WTC11 (cell line): ENCODE results near the gene SLAMF7. TPM values are rescaled to one million over a fixed set of nuclear protein-coding genes. Genes with fewer than 3 reads are reported as not detected.

ENCODE experiments used
- ATAC-seq: fragments of 200-7000 bp; cut with Tn5 transposase; 2 replicates; pipeline ENCODE4 v1.10.0; 2021; ENCODE audit warnings: mild to moderate bottlenecking, moderate library complexity
- CTCF ChIA-PET: fragments of 300-600 bp; sonication (Branson Sonifier 250); formaldehyde crosslinking; loops from one replicate; lab custom pipeline; 2021; ENCODE audit warnings: antibody characterized with exemption; lab: Charles Lee
- POLR2A ChIA-PET: fragments of 350-600 bp; sonication (Branson Sonifier 250); formaldehyde crosslinking; loops from one replicate; lab custom pipeline; 2021; ENCODE audit warnings: antibody characterized with exemption; lab: Charles Lee
- DNase-seq: peaks from one replicate; pipeline ENCODE4 v3.0.0; 2021; ENCODE audit warnings: low spot score
- H3K27ac Mint-ChIP-seq: 2 replicates; pipeline ENCODE4 v1.8.0; 2021; ENCODE audit warnings: mixed read lengths
- H3K27me3 Mint-ChIP-seq: 2 replicates; pipeline ENCODE4 v1.8.0; 2021; ENCODE audit warnings: low read depth, mild to moderate bottlenecking, moderate library complexity, mixed read lengths
- H3K36me3 Mint-ChIP-seq: 2 replicates; pipeline ENCODE4 v1.8.0; 2021; ENCODE audit warnings: mixed read lengths
- H3K4me1 Mint-ChIP-seq: 2 replicates; pipeline ENCODE4 v1.8.0; 2022; ENCODE audit warnings: mixed read lengths
- H3K4me3 Mint-ChIP-seq: 2 replicates; pipeline ENCODE4 v1.8.0; 2021; ENCODE audit warnings: mild to moderate bottlenecking, moderate library complexity, mixed read lengths
- H3K9me3 Mint-ChIP-seq: 2 replicates; pipeline ENCODE4 v1.8.0; 2021; ENCODE audit warnings: mixed read lengths
- ATF1 ChIP-seq: sonication (generic); formaldehyde crosslinking; IDR thresholded peaks from 2 replicates; pipeline ENCODE4 v1.8.1; 2023; ENCODE audit warnings: mild to moderate bottlenecking, moderate library complexity, missing genetic modification reagents
- CBFB ChIP-seq: sonication (generic); formaldehyde crosslinking; IDR thresholded peaks from 2 replicates; pipeline ENCODE4 v1.8.1; 2022; ENCODE audit warnings: mild to moderate bottlenecking, low read depth, missing genetic modification reagents
- ELF4 ChIP-seq: sonication (generic); formaldehyde crosslinking; IDR thresholded peaks from 2 replicates; pipeline ENCODE4 v1.8.1; 2022; ENCODE audit warnings: low read depth, mild to moderate bottlenecking, moderate library complexity, missing genetic modification reagents
- ETV6 ChIP-seq: sonication (generic); formaldehyde crosslinking; IDR thresholded peaks from 2 replicates; pipeline ENCODE4 v1.8.1; 2022; ENCODE audit warnings: mild to moderate bottlenecking, missing genetic modification reagents
- FOXP1 ChIP-seq: sonication (generic); formaldehyde crosslinking; IDR thresholded peaks from 2 replicates; pipeline ENCODE4 v1.8.0; 2022; ENCODE audit warnings: missing genetic modification reagents, mild to moderate bottlenecking, moderate library complexity, borderline replicate concordance
- IRF2 ChIP-seq: sonication (generic); formaldehyde crosslinking; IDR thresholded peaks from 2 replicates; pipeline ENCODE4 v1.8.0; 2022; ENCODE audit warnings: low read depth, missing genetic modification reagents, borderline replicate concordance
- NR3C1 ChIP-seq: sonication (generic); formaldehyde crosslinking; conservative IDR thresholded peaks from 2 replicates; pipeline ENCODE4 v1.8.1; 2023; ENCODE audit warnings: low read depth, mild to moderate bottlenecking, missing genetic modification reagents
- RORB ChIP-seq: fragments of 250-450 bp; sonication (Bioruptor Pico); IDR thresholded peaks from 2 replicates; pipeline ENCODE4 v1.9.0; 2021; ENCODE audit warnings: mild to moderate bottlenecking
- SMAD4 ChIP-seq: sonication (generic); formaldehyde crosslinking; IDR thresholded peaks from 2 replicates; pipeline ENCODE4 v1.8.0; 2022; ENCODE audit warnings: mild to moderate bottlenecking, missing genetic modification reagents
- ZNF138 ChIP-seq: sonication (generic); formaldehyde crosslinking; conservative IDR thresholded peaks from 2 replicates; pipeline ENCODE4 v1.8.1; 2022; ENCODE audit warnings: mild to moderate bottlenecking, moderate library complexity, missing genetic modification reagents
- ZNF263 ChIP-seq: sonication (generic); formaldehyde crosslinking; IDR thresholded peaks from 2 replicates; pipeline ENCODE4 v1.8.1; 2022; ENCODE audit warnings: low read depth, mild to moderate bottlenecking, moderate library complexity, missing genetic modification reagents
- ZNF317 ChIP-seq: sonication (generic); formaldehyde crosslinking; IDR thresholded peaks from 2 replicates; pipeline ENCODE4 v1.8.1; 2023; ENCODE audit warnings: low read depth, mild to moderate bottlenecking, moderate library complexity, missing genetic modification reagents, borderline replicate concordance
- ZNF416 ChIP-seq: fragments of 250-450 bp; sonication (Bioruptor Pico); IDR thresholded peaks from 2 replicates; pipeline ENCODE4 v1.9.0; 2021; ENCODE audit warnings: mild to moderate bottlenecking, inconsistent platforms
- total RNA-seq: library from RNA; stranded (reverse); gene quantifications from 3 replicates; pipeline ENCODE4 v1.2.3, GENCODE V29; 2021
- TF ChIP-seq, protein P1 (sequence below): sonication (generic); formaldehyde crosslinking; conservative IDR thresholded peaks from 2 replicates; pipeline ENCODE4 v1.8.1; 2023; ENCODE audit warnings: mild to moderate bottlenecking, low read depth, missing genetic modification reagents, moderate library complexity
- TF ChIP-seq, protein P2 (sequence below): sonication (generic); formaldehyde crosslinking; IDR thresholded peaks from 2 replicates; pipeline ENCODE4 v1.8.1; 2022; ENCODE audit warnings: mild to moderate bottlenecking, missing genetic modification reagents, moderate library complexity, borderline replicate concordance
- TF ChIP-seq, protein P3 (sequence below): sonication (generic); formaldehyde crosslinking; IDR thresholded peaks from 2 replicates; pipeline ENCODE4 v1.8.1; 2023; ENCODE audit warnings: mild to moderate bottlenecking, missing genetic modification reagents, moderate library complexity
- TF ChIP-seq, protein P4 (sequence below): sonication (generic); formaldehyde crosslinking; IDR thresholded peaks from 2 replicates; pipeline ENCODE4 v1.8.1; 2023; ENCODE audit warnings: mild to moderate bottlenecking, missing genetic modification reagents, borderline replicate concordance
- TF ChIP-seq, protein P5 (sequence below): fragments of 250-450 bp; sonication (Bioruptor Pico); IDR thresholded peaks from 2 replicates; pipeline ENCODE4 v1.9.0; 2021; ENCODE audit warnings: mild to moderate bottlenecking
- TF ChIP-seq, protein P6 (sequence below): sonication (generic); formaldehyde crosslinking; IDR thresholded peaks from 2 replicates; pipeline ENCODE4 v1.8.0; 2023; ENCODE audit warnings: missing genetic modification reagents, mild to moderate bottlenecking, borderline replicate concordance

The SLAMF7 gene
- total RNA-seq, 1 experiment from 2014 or later, result 0.15 TPM

DNA sequence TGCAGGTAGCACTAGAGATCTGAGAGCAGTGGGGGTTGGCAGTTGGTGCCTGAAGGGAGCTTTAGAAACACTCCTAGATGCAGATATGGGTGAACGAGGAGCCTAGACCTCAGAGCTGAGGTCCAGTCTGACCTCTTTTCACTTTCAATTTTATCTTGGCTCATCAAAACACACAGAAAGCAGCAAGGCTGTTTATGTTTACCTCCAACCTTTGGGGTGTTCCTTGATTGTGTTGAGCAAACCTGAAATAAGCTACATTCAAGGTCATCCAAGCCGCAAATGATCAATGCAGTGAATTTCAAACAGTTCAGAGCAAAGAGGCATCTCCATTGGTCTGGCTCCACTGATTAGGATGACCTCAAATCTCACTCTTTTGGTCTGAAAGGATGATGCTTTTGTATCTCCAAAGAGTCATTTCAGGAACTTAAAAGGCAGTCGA, 58.2 kb downstream of the SLAMF7 start:
- Mint-ChIP-seq H3K4me3 (no peak overlapping the region), H3K9me3 (peaks cover 9% of the 10 kb centered on the region), H3K36me3 (no peaks in the 10 kb centered on the region), H3K27ac (no peak overlapping the region), H3K27me3 (no peaks in the 10 kb centered on the region), H3K4me1 (no peaks in the 10 kb centered on the region)
- no peak for DNase-seq
- no peak for ATAC-seq
- TF ChIP-seq, protein P1, sequence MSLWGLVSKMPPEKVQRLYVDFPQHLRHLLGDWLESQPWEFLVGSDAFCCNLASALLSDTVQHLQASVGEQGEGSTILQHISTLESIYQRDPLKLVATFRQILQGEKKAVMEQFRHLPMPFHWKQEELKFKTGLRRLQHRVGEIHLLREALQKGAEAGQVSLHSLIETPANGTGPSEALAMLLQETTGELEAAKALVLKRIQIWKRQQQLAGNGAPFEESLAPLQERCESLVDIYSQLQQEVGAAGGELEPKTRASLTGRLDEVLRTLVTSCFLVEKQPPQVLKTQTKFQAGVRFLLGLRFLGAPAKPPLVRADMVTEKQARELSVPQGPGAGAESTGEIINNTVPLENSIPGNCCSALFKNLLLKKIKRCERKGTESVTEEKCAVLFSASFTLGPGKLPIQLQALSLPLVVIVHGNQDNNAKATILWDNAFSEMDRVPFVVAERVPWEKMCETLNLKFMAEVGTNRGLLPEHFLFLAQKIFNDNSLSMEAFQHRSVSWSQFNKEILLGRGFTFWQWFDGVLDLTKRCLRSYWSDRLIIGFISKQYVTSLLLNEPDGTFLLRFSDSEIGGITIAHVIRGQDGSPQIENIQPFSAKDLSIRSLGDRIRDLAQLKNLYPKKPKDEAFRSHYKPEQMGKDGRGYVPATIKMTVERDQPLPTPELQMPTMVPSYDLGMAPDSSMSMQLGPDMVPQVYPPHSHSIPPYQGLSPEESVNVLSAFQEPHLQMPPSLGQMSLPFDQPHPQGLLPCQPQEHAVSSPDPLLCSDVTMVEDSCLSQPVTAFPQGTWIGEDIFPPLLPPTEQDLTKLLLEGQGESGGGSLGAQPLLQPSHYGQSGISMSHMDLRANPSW (CRISPR knock-in tag), result no peak
- TF ChIP-seq, protein P2, sequence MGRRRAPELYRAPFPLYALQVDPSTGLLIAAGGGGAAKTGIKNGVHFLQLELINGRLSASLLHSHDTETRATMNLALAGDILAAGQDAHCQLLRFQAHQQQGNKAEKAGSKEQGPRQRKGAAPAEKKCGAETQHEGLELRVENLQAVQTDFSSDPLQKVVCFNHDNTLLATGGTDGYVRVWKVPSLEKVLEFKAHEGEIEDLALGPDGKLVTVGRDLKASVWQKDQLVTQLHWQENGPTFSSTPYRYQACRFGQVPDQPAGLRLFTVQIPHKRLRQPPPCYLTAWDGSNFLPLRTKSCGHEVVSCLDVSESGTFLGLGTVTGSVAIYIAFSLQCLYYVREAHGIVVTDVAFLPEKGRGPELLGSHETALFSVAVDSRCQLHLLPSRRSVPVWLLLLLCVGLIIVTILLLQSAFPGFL (CRISPR knock-in tag), result no peak
- TF ChIP-seq, protein P3, sequence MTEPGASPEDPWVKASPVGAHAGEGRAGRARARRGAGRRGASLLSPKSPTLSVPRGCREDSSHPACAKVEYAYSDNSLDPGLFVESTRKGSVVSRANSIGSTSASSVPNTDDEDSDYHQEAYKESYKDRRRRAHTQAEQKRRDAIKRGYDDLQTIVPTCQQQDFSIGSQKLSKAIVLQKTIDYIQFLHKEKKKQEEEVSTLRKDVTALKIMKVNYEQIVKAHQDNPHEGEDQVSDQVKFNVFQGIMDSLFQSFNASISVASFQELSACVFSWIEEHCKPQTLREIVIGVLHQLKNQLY, result no peak
- TF ChIP-seq, protein P4, sequence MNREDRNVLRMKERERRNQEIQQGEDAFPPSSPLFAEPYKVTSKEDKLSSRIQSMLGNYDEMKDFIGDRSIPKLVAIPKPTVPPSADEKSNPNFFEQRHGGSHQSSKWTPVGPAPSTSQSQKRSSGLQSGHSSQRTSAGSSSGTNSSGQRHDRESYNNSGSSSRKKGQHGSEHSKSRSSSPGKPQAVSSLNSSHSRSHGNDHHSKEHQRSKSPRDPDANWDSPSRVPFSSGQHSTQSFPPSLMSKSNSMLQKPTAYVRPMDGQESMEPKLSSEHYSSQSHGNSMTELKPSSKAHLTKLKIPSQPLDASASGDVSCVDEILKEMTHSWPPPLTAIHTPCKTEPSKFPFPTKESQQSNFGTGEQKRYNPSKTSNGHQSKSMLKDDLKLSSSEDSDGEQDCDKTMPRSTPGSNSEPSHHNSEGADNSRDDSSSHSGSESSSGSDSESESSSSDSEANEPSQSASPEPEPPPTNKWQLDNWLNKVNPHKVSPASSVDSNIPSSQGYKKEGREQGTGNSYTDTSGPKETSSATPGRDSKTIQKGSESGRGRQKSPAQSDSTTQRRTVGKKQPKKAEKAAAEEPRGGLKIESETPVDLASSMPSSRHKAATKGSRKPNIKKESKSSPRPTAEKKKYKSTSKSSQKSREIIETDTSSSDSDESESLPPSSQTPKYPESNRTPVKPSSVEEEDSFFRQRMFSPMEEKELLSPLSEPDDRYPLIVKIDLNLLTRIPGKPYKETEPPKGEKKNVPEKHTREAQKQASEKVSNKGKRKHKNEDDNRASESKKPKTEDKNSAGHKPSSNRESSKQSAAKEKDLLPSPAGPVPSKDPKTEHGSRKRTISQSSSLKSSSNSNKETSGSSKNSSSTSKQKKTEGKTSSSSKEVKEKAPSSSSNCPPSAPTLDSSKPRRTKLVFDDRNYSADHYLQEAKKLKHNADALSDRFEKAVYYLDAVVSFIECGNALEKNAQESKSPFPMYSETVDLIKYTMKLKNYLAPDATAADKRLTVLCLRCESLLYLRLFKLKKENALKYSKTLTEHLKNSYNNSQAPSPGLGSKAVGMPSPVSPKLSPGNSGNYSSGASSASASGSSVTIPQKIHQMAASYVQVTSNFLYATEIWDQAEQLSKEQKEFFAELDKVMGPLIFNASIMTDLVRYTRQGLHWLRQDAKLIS (CRISPR knock-in tag), result no peak
- no peak for TF ChIP-seq ZNF317 (CRISPR knock-in tag)
- no peak for TF ChIP-seq ATF1 (CRISPR knock-in tag)
- TF ChIP-seq RORB (CRISPR knock-in tag), result no peak
- TF ChIP-seq ZNF416 (CRISPR knock-in tag), result no peak
- TF ChIP-seq IRF2 (CRISPR knock-in tag), result no peak
- TF ChIP-seq FOXP1, result no peak
- no peak for TF ChIP-seq ZNF138 (CRISPR knock-in tag)
- TF ChIP-seq ETV6 (CRISPR knock-in tag), result no peak
- no peak for TF ChIP-seq CBFB (CRISPR knock-in tag)
- TF ChIP-seq, protein P5, sequence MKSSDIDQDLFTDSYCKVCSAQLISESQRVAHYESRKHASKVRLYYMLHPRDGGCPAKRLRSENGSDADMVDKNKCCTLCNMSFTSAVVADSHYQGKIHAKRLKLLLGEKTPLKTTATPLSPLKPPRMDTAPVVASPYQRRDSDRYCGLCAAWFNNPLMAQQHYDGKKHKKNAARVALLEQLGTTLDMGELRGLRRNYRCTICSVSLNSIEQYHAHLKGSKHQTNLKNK (CRISPR knock-in tag), result no peak
- TF ChIP-seq SMAD4 (CRISPR knock-in tag), result no peak
- TF ChIP-seq ELF4, result no peak
- CTCF ChIA-PET, result interaction anchor here (0.5 to 2.2 kb wide), 4 partner anchors 8 to 157 kb away, joined by 3 to 8 read pairs (median 3); partner anchors contain the start of gene ITLN2
- POLR2A ChIA-PET, result no interaction called here

DNA sequence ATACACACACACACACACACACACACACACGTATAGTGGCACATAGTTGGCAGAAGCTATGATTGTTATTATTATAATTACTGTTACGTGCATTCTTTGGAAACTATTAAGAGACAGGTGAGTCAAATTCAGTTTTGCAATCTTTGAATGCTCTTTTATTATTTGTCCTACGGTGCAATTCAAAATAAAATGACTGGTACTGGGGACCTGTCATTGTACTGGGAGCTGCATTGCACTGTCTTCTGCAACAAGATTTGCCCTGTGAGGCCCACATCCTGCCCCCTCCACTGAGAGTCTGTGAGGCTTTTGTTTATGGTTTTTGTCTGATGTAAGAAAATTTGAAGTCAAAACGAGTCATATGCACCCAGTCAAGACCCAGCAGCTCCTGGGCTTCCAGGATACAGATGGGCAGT, 58.8 kb downstream of the SLAMF7 start:
- Mint-ChIP-seq H3K36me3 (no peaks in the 10 kb centered on the region), H3K4me3 (no peak overlapping the region), H3K27ac (no peak overlapping the region), H3K27me3 (no peaks in the 10 kb centered on the region), H3K4me1 (no peaks in the 10 kb centered on the region), H3K9me3 (peaks cover 9% of the 10 kb centered on the region)
- ChIA-PET POLR2A (no interaction called here), CTCF (interaction anchor here (1.1 to 2.2 kb wide), 3 partner anchors 17 to 24 kb away, joined by 4 to 10 read pairs (median 8); no protein-coding TSS in a partner anchor)
- no peak for DNase-seq
- no peak for TF ChIP-seq NR3C1 (CRISPR knock-in tag)
- no peak for TF ChIP-seq ZNF263
- TF ChIP-seq, protein P6, sequence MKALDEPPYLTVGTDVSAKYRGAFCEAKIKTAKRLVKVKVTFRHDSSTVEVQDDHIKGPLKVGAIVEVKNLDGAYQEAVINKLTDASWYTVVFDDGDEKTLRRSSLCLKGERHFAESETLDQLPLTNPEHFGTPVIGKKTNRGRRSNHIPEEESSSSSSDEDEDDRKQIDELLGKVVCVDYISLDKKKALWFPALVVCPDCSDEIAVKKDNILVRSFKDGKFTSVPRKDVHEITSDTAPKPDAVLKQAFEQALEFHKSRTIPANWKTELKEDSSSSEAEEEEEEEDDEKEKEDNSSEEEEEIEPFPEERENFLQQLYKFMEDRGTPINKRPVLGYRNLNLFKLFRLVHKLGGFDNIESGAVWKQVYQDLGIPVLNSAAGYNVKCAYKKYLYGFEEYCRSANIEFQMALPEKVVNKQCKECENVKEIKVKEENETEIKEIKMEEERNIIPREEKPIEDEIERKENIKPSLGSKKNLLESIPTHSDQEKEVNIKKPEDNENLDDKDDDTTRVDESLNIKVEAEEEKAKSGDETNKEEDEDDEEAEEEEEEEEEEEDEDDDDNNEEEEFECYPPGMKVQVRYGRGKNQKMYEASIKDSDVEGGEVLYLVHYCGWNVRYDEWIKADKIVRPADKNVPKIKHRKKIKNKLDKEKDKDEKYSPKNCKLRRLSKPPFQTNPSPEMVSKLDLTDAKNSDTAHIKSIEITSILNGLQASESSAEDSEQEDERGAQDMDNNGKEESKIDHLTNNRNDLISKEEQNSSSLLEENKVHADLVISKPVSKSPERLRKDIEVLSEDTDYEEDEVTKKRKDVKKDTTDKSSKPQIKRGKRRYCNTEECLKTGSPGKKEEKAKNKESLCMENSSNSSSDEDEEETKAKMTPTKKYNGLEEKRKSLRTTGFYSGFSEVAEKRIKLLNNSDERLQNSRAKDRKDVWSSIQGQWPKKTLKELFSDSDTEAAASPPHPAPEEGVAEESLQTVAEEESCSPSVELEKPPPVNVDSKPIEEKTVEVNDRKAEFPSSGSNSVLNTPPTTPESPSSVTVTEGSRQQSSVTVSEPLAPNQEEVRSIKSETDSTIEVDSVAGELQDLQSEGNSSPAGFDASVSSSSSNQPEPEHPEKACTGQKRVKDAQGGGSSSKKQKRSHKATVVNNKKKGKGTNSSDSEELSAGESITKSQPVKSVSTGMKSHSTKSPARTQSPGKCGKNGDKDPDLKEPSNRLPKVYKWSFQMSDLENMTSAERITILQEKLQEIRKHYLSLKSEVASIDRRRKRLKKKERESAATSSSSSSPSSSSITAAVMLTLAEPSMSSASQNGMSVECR (CRISPR knock-in tag), result no peak
- ATAC-seq, result no peak
